IMR-90 (cell line): ENCODE results near the gene TFIP11. TPM values are rescaled to one million over a fixed set of nuclear protein-coding genes. Genes with fewer than 3 reads are reported as not detected.

Experiments
- ATAC-seq: fragments of 200-7000 bp; cut with Tn5 transposase; 2 replicates; pipeline ENCODE4 v1.9.1; 2020; ENCODE audit warnings: low read depth, mild to moderate bottlenecking, moderate library complexity
- BruUV-seq: library from RNA; stranded (reverse); fragments of 400-500 nt; replicated peaks from 2 replicates; lab custom pipeline; 2021; lab: Mats Ljungman, UMichigan
- CTCF ChIA-PET: fragments of 300-600 bp; formaldehyde crosslinking; extraction: SDS; loops from one replicate; lab custom pipeline; 2021; ENCODE audit warnings: antibody characterized with exemption; lab: Yijun Ruan, JAX
- POLR2A ChIA-PET: fragments of 300-600 bp; sonication (Branson Sonifier 250); formaldehyde crosslinking; loops from one replicate; lab custom pipeline; 2022; ENCODE audit warnings: antibody characterized with exemption; ENCODE audit not compliant: unreplicated experiment; lab: Charles Lee
- DNase-seq: peaks from one replicate; pipeline ENCODE4 v3.0.0; 2013
- H2AFZ ChIP-seq: replicated peaks from 2 replicates; pipeline ENCODE3; 2013; ENCODE audit warnings: low read length, mild to moderate bottlenecking; ENCODE audit not compliant: poor library complexity
- H2AK5ac ChIP-seq: 2 replicates; pipeline ENCODE4 v1.6.1; 2013; ENCODE audit warnings: low read depth, low read length, inconsistent platforms
- H2AK9ac ChIP-seq: replicated peaks from 2 replicates; pipeline ENCODE3; 2013; ENCODE audit warnings: mild to moderate bottlenecking, low read depth, low read length, moderate library complexity; ENCODE audit not compliant: poor library complexity
- H2BK120ac ChIP-seq: 2 replicates; pipeline ENCODE4 v1.6.1; 2013; ENCODE audit warnings: low read depth, low read length, inconsistent platforms
- H2BK15ac ChIP-seq: 3 replicates; pipeline ENCODE4 v1.6.1; 2013; ENCODE audit warnings: low read depth, low read length, inconsistent platforms
- H2BK20ac ChIP-seq: 2 replicates; pipeline ENCODE4 v1.6.1; 2013; ENCODE audit warnings: low read depth, mild to moderate bottlenecking, inconsistent platforms, low read length, moderate library complexity
- H2BK5ac ChIP-seq: 2 replicates; pipeline ENCODE4 v1.6.1; 2013; ENCODE audit warnings: mild to moderate bottlenecking, low read depth, low read length, inconsistent platforms; ENCODE audit not compliant: poor library complexity, severe bottlenecking
- H3K14ac ChIP-seq: replicated peaks from 2 replicates; pipeline ENCODE4 v1.6.1; 2013; ENCODE audit warnings: low read depth, low read length, inconsistent platforms
- H3K18ac ChIP-seq: 2 replicates; pipeline ENCODE4 v1.6.1; 2013; ENCODE audit warnings: low read depth, low read length, control low read depth
- H3K23ac ChIP-seq: 2 replicates; pipeline ENCODE4 v1.6.1; 2013; ENCODE audit warnings: low read depth, low read length, inconsistent platforms
- H3K27ac ChIP-seq: 2 replicates; pipeline ENCODE4 v1.5.1; 2013; ENCODE audit warnings: mild to moderate bottlenecking, control low read depth, low read length; ENCODE audit not compliant: insufficient read depth
- H3K27me3 ChIP-seq: 2 replicates; pipeline ENCODE4 v1.6.1; 2013; ENCODE audit warnings: low read length; ENCODE audit not compliant: control insufficient read depth, insufficient read depth
- H3K36me3 ChIP-seq: 2 replicates; pipeline ENCODE4 v1.6.1; 2013; ENCODE audit warnings: low read length, mixed read lengths; ENCODE audit not compliant: control insufficient read depth, insufficient read depth
- H3K4ac ChIP-seq: 2 replicates; pipeline ENCODE4 v1.6.1; 2013; ENCODE audit warnings: low read depth, low read length, inconsistent platforms
- H3K4me1 ChIP-seq: 2 replicates; pipeline ENCODE4 v1.6.1; 2013; ENCODE audit warnings: low read length, mixed read lengths; ENCODE audit not compliant: control insufficient read depth, insufficient read depth
- H3K4me2 ChIP-seq: 2 replicates; pipeline ENCODE4 v1.6.1; 2013; ENCODE audit warnings: low read depth, mild to moderate bottlenecking, control low read depth, low read length, moderate library complexity
- H3K4me3 ChIP-seq: 2 replicates; pipeline ENCODE4 v1.5.1; 2013; ENCODE audit warnings: low read depth, mild to moderate bottlenecking, control low read depth, low read length, moderate library complexity; ENCODE audit not compliant: insufficient read depth
- H3K56ac ChIP-seq: 2 replicates; pipeline ENCODE4 v1.6.1; 2013; ENCODE audit warnings: low read length, inconsistent platforms; ENCODE audit not compliant: insufficient read depth; ENCODE audit errors: extremely low read depth
- H3K79me1 ChIP-seq, 2 experiments: 2 replicates each; pipeline ENCODE4 v1.6.1; 2013; ENCODE audit warnings: low read length in 2 of 2, inconsistent platforms in 1 of 2, low read depth in 1 of 2
- H3K9ac ChIP-seq: 2 replicates; pipeline ENCODE4 v1.6.1; 2013; ENCODE audit warnings: low read depth, low read length, control low read depth
- H3K9me1 ChIP-seq: 2 replicates; pipeline ENCODE4 v1.6.1; 2013; ENCODE audit warnings: low read length, inconsistent platforms; ENCODE audit not compliant: insufficient read depth
- H3K9me3 ChIP-seq: 2 replicates; pipeline ENCODE4 v1.6.1; 2013; ENCODE audit warnings: low read length; ENCODE audit not compliant: control insufficient read depth, insufficient read depth
- H4K20me1 ChIP-seq: 2 replicates; pipeline ENCODE4 v1.6.1; 2013; ENCODE audit warnings: low read length, inconsistent platforms; ENCODE audit not compliant: insufficient read depth
- H4K5ac ChIP-seq: 2 replicates; pipeline ENCODE4 v1.6.1; 2013; ENCODE audit warnings: mild to moderate bottlenecking, low read depth, low read length, control low read depth
- H4K8ac ChIP-seq, 2 experiments: 2 replicates each; pipeline ENCODE4 v1.6.1; 2013; ENCODE audit warnings: low read depth in 2 of 2, low read length in 2 of 2, control low read depth in 1 of 2, inconsistent platforms in 1 of 2
- H4K91ac ChIP-seq: 2 replicates; pipeline ENCODE4 v1.6.1; 2013; ENCODE audit warnings: low read depth, low read length, inconsistent platforms; ENCODE audit not compliant: insufficient read depth
- CHD1 ChIP-seq: IDR thresholded peaks from 2 replicates; pipeline ENCODE4 v1.6.1; 2012; ENCODE audit warnings: low read depth, low read length, improper control_type of control experiment
- MAFK ChIP-seq: IDR thresholded peaks from 2 replicates; pipeline ENCODE4 v1.6.1; 2012; ENCODE audit warnings: low read depth, low read length, improper control_type of control experiment
- MAZ ChIP-seq: IDR thresholded peaks from 2 replicates; pipeline ENCODE4 v1.6.1; 2012; ENCODE audit warnings: low read depth, mild to moderate bottlenecking, low read length, improper control_type of control experiment, moderate library complexity, borderline replicate concordance
- RAD21 ChIP-seq: IDR thresholded peaks from 2 replicates; pipeline ENCODE4 v1.6.1; 2012; ENCODE audit warnings: low read length, improper control_type of control experiment
- WGBS, 2 experiments: methylation state at CpG; one replicate each; pipeline versions ENCODE4 v1.1.5 to v1.1.7; 2013; ENCODE audit warnings: missing lambda C conversion rate in 2 of 2; ENCODE audit not compliant: insufficient read length in 1 of 2; ENCODE audit errors: extremely low coverage in 2 of 2; 5-methylcytosine and 5-hydroxymethylcytosine counted together
- dilution Hi-C: fragments of 300-500 bp; cut with HindIII; formaldehyde crosslinking; loops from one replicate; pipeline ENCODE4 v1.14.3; 2018; ENCODE audit warnings: low sequenced_read_pairs; ENCODE audit not compliant: unreplicated experiment
- in situ Hi-C: fragments of 300-500 bp; cut with MboI; formaldehyde crosslinking; loops from 3 replicates; pipeline ENCODE4 v1.14.3; 2019; ENCODE audit warnings: low sequenced_read_pairs, inconsistent platforms, mixed read lengths
- intact Hi-C: fragments of 100-400 bp; cut with micrococcal nuclease; formaldehyde crosslinking; loops from 2 replicates; pipeline ENCODE4 v1.10.0; 2022
- polyA plus RNA-seq, 3 experiments: library from polyadenylated mRNA; depleted of rRNA; stranded (reverse); fragments of >200 nt; gene quantifications; 2 replicates each; pipeline ENCODE4 v1.2.3, GENCODE V29; 2012; ENCODE audit warnings: low replicate concordance in 1 of 3
- total RNA-seq: library from RNA; depleted of rRNA; stranded (reverse); fragments of >200 nt; gene quantifications from 2 replicates; pipeline ENCODE4 v1.2.3, GENCODE V29; 2012
- TF ChIP-seq, protein P1 (sequence below): conservative IDR thresholded peaks from 2 replicates; pipeline ENCODE4 v1.5.1; 2012; ENCODE audit warnings: mild to moderate bottlenecking, low read depth, low read length, improper control_type of control experiment
- TF ChIP-seq, protein P2 (sequence below): fragments of 150-350 bp; IDR thresholded peaks from 2 replicates; pipeline ENCODE4 v1.6.1; 2016; ENCODE audit warnings: low read depth, mild to moderate bottlenecking, low read length, moderate library complexity, borderline replicate concordance

TFIP11 gene
- total and polyA plus RNA-seq, 2 of the 4 experiments (the other 2 are of a cell fraction), result 22.5 to 43.2 TPM

DNA sequence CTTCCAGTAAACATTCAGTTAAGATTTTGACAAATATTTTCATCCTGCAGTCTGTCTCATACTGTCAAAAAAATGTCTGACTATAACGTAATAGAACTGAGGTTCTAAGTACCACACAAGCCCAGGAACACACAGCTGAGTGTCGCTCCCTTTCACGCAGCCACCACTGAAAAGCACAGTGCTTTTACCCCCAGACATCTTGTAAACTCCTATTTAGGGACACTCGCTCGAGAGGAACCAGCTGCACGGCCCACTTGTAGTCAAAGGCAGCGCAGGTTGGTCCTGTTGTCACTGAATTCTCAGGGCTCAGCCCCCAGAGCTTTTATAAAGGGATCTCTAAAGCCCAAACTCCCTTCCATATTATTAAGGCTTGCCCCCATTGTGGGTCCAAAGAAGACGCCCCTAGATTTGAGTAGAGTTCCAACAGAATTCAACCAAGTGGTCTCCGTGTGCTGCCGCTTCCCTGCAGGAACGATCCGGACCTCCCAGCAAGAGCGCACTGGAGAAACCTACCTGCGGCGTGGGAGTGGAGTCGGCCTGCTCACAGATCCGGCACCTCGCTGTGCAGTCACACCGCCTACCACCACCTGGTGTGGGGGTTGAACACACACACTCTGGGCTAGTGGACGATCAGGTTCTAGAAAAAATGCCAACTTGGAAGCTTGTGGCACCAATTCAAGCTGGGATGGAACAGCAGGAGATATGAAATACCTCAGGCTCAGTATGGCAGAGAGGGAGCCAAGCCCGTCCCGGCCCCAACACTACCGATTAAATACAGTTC, 59.8 kb downstream of the TFIP11 start:
- Histone ChIP-seq H3K9me1 (no peaks in the 10 kb centered on the region), H3K36me3 (peaks cover 30% of the 10 kb centered on the region), H3K14ac (no peak overlapping the region), H3K4me1 (no peaks in the 10 kb centered on the region; the same call in 1 of the 2 replicates), H2BK5ac (no peak overlapping the region), H3K18ac (no peak overlapping the region), H3K4me2 (no peak overlapping the region), H3K56ac (no peak overlapping the region), H3K79me1 (peaks cover 0 to 4% of the 10 kb centered on the region in 2 experiments; a peak in 2 of 4 replicates), H2BK15ac (no peak overlapping the region), H2AFZ (no peak overlapping the region), H2BK120ac (no peak overlapping the region), H3K27me3 (no peaks in the 10 kb centered on the region), H4K8ac (no peak overlapping the region), H3K23ac (no peak overlapping the region), H3K9ac (no peak overlapping the region), H2AK5ac (no peak overlapping the region), H3K4ac (no peak overlapping the region), H2BK20ac (no peak overlapping the region), H4K20me1 (no peaks in the 10 kb centered on the region), H4K5ac (no peak overlapping the region), H4K91ac (no peak overlapping the region), H2AK9ac (no peak overlapping the region), H3K27ac (no peak overlapping the region), H3K9me3 (no peaks in the 10 kb centered on the region), H3K4me3 (no peak overlapping the region)
- DNase-seq (no peak), ATAC-seq (no peak)
- intact Hi-C loops, result no loop called here
- CTCF ChIA-PET, result no interaction called here
- TF ChIP-seq RAD21 (no peak), MAFK (no peak), CHD1 (no peak), MAZ (no peak)
- TF ChIP-seq, protein P1, sequence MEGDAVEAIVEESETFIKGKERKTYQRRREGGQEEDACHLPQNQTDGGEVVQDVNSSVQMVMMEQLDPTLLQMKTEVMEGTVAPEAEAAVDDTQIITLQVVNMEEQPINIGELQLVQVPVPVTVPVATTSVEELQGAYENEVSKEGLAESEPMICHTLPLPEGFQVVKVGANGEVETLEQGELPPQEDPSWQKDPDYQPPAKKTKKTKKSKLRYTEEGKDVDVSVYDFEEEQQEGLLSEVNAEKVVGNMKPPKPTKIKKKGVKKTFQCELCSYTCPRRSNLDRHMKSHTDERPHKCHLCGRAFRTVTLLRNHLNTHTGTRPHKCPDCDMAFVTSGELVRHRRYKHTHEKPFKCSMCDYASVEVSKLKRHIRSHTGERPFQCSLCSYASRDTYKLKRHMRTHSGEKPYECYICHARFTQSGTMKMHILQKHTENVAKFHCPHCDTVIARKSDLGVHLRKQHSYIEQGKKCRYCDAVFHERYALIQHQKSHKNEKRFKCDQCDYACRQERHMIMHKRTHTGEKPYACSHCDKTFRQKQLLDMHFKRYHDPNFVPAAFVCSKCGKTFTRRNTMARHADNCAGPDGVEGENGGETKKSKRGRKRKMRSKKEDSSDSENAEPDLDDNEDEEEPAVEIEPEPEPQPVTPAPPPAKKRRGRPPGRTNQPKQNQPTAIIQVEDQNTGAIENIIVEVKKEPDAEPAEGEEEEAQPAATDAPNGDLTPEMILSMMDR, result no peak
- TF ChIP-seq, protein P2, sequence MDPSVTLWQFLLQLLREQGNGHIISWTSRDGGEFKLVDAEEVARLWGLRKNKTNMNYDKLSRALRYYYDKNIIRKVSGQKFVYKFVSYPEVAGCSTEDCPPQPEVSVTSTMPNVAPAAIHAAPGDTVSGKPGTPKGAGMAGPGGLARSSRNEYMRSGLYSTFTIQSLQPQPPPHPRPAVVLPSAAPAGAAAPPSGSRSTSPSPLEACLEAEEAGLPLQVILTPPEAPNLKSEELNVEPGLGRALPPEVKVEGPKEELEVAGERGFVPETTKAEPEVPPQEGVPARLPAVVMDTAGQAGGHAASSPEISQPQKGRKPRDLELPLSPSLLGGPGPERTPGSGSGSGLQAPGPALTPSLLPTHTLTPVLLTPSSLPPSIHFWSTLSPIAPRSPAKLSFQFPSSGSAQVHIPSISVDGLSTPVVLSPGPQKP, result no peak
- POLR2A ChIA-PET, result no interaction called here
- TSS peak; percentile 82 for BruUV-seq
- in situ Hi-C loops, result no loop called here
- dilution Hi-C loops, result no loop called here
- 95% methylated on average over 5 of the region's 23 CpGs; no CpG with 5 or more reads in 1 of the 2 experiments for WGBS, 2 experiments
